Liver (tissue), 9 donors: ENCODE measurements around the gene GNG3. TPM values are rescaled to one million over a fixed set of nuclear protein-coding genes. Genes with fewer than 3 reads are reported as not detected.
A peak's percentile ranks its signal among the peaks of the same experiment; 100 is the strongest.
"Not testable (repeated sequence)": the region's sequence is repeated elsewhere in the genome, so short reads cannot be mapped to it uniquely, and the experiment has no call there.

ENCODE experiments used
- DNase-seq: peaks from one replicate; pipeline ENCODE4 v3.0.0-alpha.2; 2017; ENCODE audit warnings: low spot score
- H3K27ac ChIP-seq, 2 donors: one replicate each; pipeline ENCODE4 v1.7.0; 2013; ENCODE audit warnings: inconsistent platforms in 2 of 2, low read length in 2 of 2, control low read depth in 1 of 2, low read depth in 1 of 2, mild to moderate bottlenecking in 1 of 2
- H3K27me3 ChIP-seq, 4 donors: one replicate each; pipeline versions ENCODE4 v1.6.1 to v1.7.0; 2013; ENCODE audit warnings: low read length in 3 of 4, inconsistent platforms in 1 of 4, mild to moderate bottlenecking in 1 of 4, moderate library complexity in 1 of 4; ENCODE audit not compliant: control insufficient read depth in 4 of 4, insufficient read depth in 4 of 4
- H3K36me3 ChIP-seq, 4 donors: one replicate each; pipeline versions ENCODE4 v1.6.1 to v1.7.0; 2013; ENCODE audit warnings: low read length in 3 of 4, mild to moderate bottlenecking in 3 of 4, low read depth in 1 of 4, moderate library complexity in 1 of 4; ENCODE audit not compliant: control insufficient read depth in 4 of 4, insufficient read depth in 3 of 4
- H3K4me1 ChIP-seq, 4 donors: one replicate each; pipeline versions ENCODE4 v1.6.1 to v1.7.0; 2013; ENCODE audit warnings: low read length in 3 of 4, mild to moderate bottlenecking in 3 of 4, moderate library complexity in 1 of 4; ENCODE audit not compliant: control insufficient read depth in 4 of 4, insufficient read depth in 4 of 4
- H3K4me3 ChIP-seq, 3 donors: one replicate each; pipeline versions ENCODE4 v1.6.1 to v1.7.0; 2013; ENCODE audit warnings: low read length in 3 of 3, control low read depth in 1 of 3, low read depth in 1 of 3, mild to moderate bottlenecking in 1 of 3
- H3K9ac ChIP-seq, 2 donors: one replicate each; pipeline ENCODE4 v1.7.0; 2013; ENCODE audit warnings: low read length in 2 of 2, mild to moderate bottlenecking in 2 of 2, moderate library complexity in 2 of 2, control low read depth in 1 of 2, low read depth in 1 of 2
- H3K9me3 ChIP-seq, 4 donors: one replicate each; pipeline versions ENCODE4 v1.6.1 to v1.7.0; 2013; ENCODE audit warnings: low read length in 3 of 4; ENCODE audit not compliant: control insufficient read depth in 4 of 4
- ATF3 ChIP-seq: IDR thresholded peaks from 2 replicates; pipeline ENCODE4 v1.6.1; 2016; ENCODE audit warnings: antibody characterized with exemption
- CTCF ChIP-seq: fragments of 150-350 bp; IDR thresholded peaks from 2 replicates; pipeline ENCODE4 v1.5.1; 2017; ENCODE audit warnings: improper control_type of control experiment, low read depth, low read length; ENCODE audit not compliant: missing input control
- EGR1 ChIP-seq, 2 donors: IDR thresholded peaks; 2 replicates each; pipeline ENCODE4 v1.6.1; 2016 to 2018; ENCODE audit warnings: antibody characterized with exemption in 2 of 2, low read depth in 2 of 2
- FOXA1 ChIP-seq: IDR thresholded peaks from 2 replicates; pipeline ENCODE4 v1.6.1; 2016; ENCODE audit warnings: antibody characterized with exemption
- FOXA2 ChIP-seq: IDR thresholded peaks from 2 replicates; pipeline ENCODE4 v1.6.1; 2016; ENCODE audit warnings: antibody characterized with exemption
- GABPA ChIP-seq, 2 donors: IDR thresholded peaks in 1 of 2; conservative IDR thresholded peaks in 1 of 2; 2 replicates each; pipeline ENCODE4 v1.6.1; 2016; ENCODE audit warnings: antibody characterized with exemption in 2 of 2, mild to moderate bottlenecking in 1 of 2, moderate library complexity in 1 of 2
- HNF4A ChIP-seq, 2 donors: conservative IDR thresholded peaks; 2 replicates each; pipeline ENCODE4 v1.6.1; 2016; ENCODE audit warnings: antibody characterized with exemption in 2 of 2, mild to moderate bottlenecking in 2 of 2
- HNF4G ChIP-seq: IDR thresholded peaks from 2 replicates; pipeline ENCODE4 v1.6.1; 2016; ENCODE audit warnings: antibody characterized with exemption
- JUND ChIP-seq, 2 donors: IDR thresholded peaks; 2 replicates each; pipeline ENCODE4 v1.6.1; 2016; ENCODE audit warnings: antibody characterized with exemption in 2 of 2
- MAX ChIP-seq: IDR thresholded peaks from 2 replicates; pipeline ENCODE4 v1.6.1; 2016; ENCODE audit warnings: antibody characterized with exemption
- NR2F2 ChIP-seq: IDR thresholded peaks from 2 replicates; pipeline ENCODE4 v1.6.1; 2016; ENCODE audit warnings: antibody characterized with exemption
- RAD21 ChIP-seq, 2 donors: IDR thresholded peaks; 2 replicates each; pipeline ENCODE4 v1.6.1; 2016; ENCODE audit warnings: antibody characterized with exemption in 2 of 2, mild to moderate bottlenecking in 2 of 2
- RXRA ChIP-seq, 2 donors: IDR thresholded peaks; 2 replicates each; pipeline ENCODE4 v1.6.1; 2017 to 2018; ENCODE audit warnings: antibody characterized with exemption in 2 of 2, mild to moderate bottlenecking in 1 of 2
- SP1 ChIP-seq: IDR thresholded peaks from 2 replicates; pipeline ENCODE4 v1.6.1; 2018; ENCODE audit warnings: antibody characterized with exemption, mild to moderate bottlenecking
- TAF1 ChIP-seq: conservative IDR thresholded peaks from 2 replicates; pipeline ENCODE4 v1.6.1; 2016; ENCODE audit warnings: antibody characterized with exemption, mild to moderate bottlenecking
- YY1 ChIP-seq: IDR thresholded peaks from 2 replicates; pipeline ENCODE4 v1.6.1; 2016; ENCODE audit warnings: antibody characterized with exemption, mild to moderate bottlenecking
- ZBTB33 ChIP-seq: IDR thresholded peaks from 2 replicates; pipeline ENCODE4 v1.6.1; 2016; ENCODE audit warnings: antibody characterized with exemption
- WGBS: extraction: QIAGEN DNeasy Blood & Tissue Kit; methylation state at CpG from one replicate; pipeline ENCODE4 v1.1.7; 2013; 5-methylcytosine and 5-hydroxymethylcytosine counted together
- polyA plus RNA-seq, 2 donors: library from polyadenylated mRNA; stranded (reverse) in 1 of 2; unstranded in 1 of 2; fragments of 200-250 nt in 1 of 2; fragments of >200 nt in 1 of 2; fragmentation: Nextera tagmentation in 1 of 2; extraction: Ambion mirVana in 1 of 2; gene quantifications; one replicate each; pipeline versions ENCODE4 v1.2.1 to v1.2.3, GENCODE V29; 2013 to 2015
- total RNA-seq, 2 donors: library from RNA; depleted of rRNA; stranded (reverse); fragments of >200 nt; gene quantifications; one replicate each; pipeline ENCODE4 v1.2.3, GENCODE V29; 2014
- donor health status: healthy.
- donor health status: healthy.
- donor health status: healthy.
- donor health status: healthy.
- donor health status: healthy.

GNG3 gene
- total and polyA plus RNA-seq, 4 donors = 0.19 TPM; not detected in 3

GRCh38 chr11:62728171-62728988, 20.9 kb downstream of the GNG3 start, which contains the start of gene TTC9C (continued):
- TF ChIP-seq TAF1 (peak; percentile 36), NR2F2 (no peak), HNF4G (no peak), SP1 (no peak), HNF4A (conservative IDR thresholded peaks at IDR 0.05) (no peak), YY1 (no peak), ZBTB33 (no peak), ATF3 (no peak), JUND (IDR thresholded peaks at IDR 0.05) (no peak), EGR1 (IDR thresholded peaks at IDR 0.05; ENCODE audit: low read depth in 2 of 2) (peak in 1 of 2 donors; percentile 10)

GRCh38 chr11:62730076-62730475, 22.6 kb downstream of the GNG3 start:
- not testable (repeated sequence) for H3K4me3 ChIP-seq, H3K36me3 ChIP-seq, H3K27me3 ChIP-seq, DNase-seq, H3K9ac ChIP-seq, H3K27ac ChIP-seq, H3K9me3 ChIP-seq
- H3K4me1 ChIP-seq = peaks cover 2 to 27% (median 16%) of the 10 kb centered on the region in 4 donors
- WGBS = 91% methylated on average over 14 of the region's 14 CpGs

- no peak for DNase-seq
- TF ChIP-seq RAD21 (IDR thresholded peaks at IDR 0.05) (peak; percentile 49 to 58), JUND (IDR thresholded peaks at IDR 0.05) (no peak), YY1 (no peak), EGR1 (IDR thresholded peaks at IDR 0.05; ENCODE audit: low read depth in 2 of 2) (no peak), FOXA1 (no peak), GABPA (IDR thresholded peaks at IDR 0.05 in 1 of 2, conservative IDR thresholded peaks at IDR 0.05 in 1 of 2) (no peak), HNF4G (no peak), HNF4A (conservative IDR thresholded peaks at IDR 0.05) (no peak), FOXA2 (no peak), CTCF (peak; percentile 3), MAX (no peak), RXRA (IDR thresholded peaks at IDR 0.05) (no peak), NR2F2 (no peak), TAF1 (no peak)
- WGBS = 70% methylated on average over 2 of the region's 2 CpGs
- Histone ChIP-seq H3K27ac (no peak overlapping the region), H3K9ac (no peak overlapping the region), H3K4me3 (no peak overlapping the region), H3K36me3 (peaks cover 6 to 18% (median 12%) of the 10 kb centered on the region in 4 donors), H3K27me3 (no peaks in the 10 kb centered on the region), H3K9me3 (no peaks in the 10 kb centered on the region), H3K4me1 (peaks cover 2 to 18% (median 11%) of the 10 kb centered on the region in 4 donors)
Observed at GRCh38 chr11:62732830-62733229, 25.4 kb downstream of the GNG3 start.
